Measurements from ENCODE around the gene NFATC3.

NFATC3 gene

GRCh38 chr16:68049449-68049848 lies 35.7 kb upstream of the NFATC3 start:
- TF ChIP-seq CTCF (IDR thresholded peaks at IDR 0.05; ENCODE audit: low read depth, low read length) = no peak
- no peak for DNase-seq (ENCODE audit: extremely low read depth, low read depth)

GRCh38 chr16:68055395-68055794 lies 29.8 kb upstream of the NFATC3 start:
- DNase-seq (ENCODE audit: extremely low read depth, low read depth) = no peak
- no peak for TF ChIP-seq CTCF (IDR thresholded peaks at IDR 0.05; ENCODE audit: low read depth, low read length)

GRCh38 chr16:68059804-68060203 lies 25.4 kb upstream of the NFATC3 start:
- no peak for TF ChIP-seq CTCF (IDR thresholded peaks at IDR 0.05; ENCODE audit: low read depth, low read length)
- no peak for DNase-seq (ENCODE audit: extremely low read depth, low read depth)

GRCh38 chr16:68061396-68061795 lies 23.8 kb upstream of the NFATC3 start:
- DNase-seq (ENCODE audit: extremely low read depth, low read depth) = no peak
- TF ChIP-seq CTCF (IDR thresholded peaks at IDR 0.05; ENCODE audit: low read depth, low read length) = no peak

- DNase-seq (ENCODE audit: extremely low read depth, low read depth) = no peak
- TF ChIP-seq CTCF (IDR thresholded peaks at IDR 0.05; ENCODE audit: low read depth, low read length) = no peak
These were observed 22.2 kb upstream of the NFATC3 start for GRCh38 chr16:68062910-68063393.

DNA sequence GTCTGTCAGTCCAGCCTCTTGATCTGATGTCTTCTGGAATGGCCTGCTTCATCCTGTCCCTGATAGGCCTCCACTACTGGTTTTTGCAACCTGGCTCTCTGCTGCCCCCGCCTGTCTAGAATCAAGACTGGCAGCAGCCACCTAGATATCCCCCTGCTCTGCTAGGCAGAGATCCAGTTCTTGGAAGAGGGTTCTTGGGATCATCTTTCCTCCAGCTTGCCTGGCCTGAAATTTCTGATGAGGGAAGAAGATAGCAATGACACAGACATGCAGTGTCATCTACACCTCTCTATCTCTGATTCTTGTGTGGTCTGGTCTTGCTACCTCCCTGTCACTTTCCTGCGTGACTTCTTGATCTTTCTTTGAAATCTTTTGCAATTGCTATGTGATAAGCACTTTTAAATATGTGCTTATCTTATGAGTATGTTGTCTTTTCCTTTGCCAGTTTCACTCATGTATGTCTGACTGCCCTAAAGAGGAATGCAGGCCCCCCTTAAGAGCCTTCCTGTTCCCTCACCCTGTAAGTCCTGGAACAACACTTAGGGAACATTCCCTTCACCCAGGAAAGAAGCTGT lies 20.3 kb upstream of the NFATC3 start:
- peak; percentile 86 for TF ChIP-seq CTCF (IDR thresholded peaks at IDR 0.05; ENCODE audit: low read depth, low read length)

DNA sequence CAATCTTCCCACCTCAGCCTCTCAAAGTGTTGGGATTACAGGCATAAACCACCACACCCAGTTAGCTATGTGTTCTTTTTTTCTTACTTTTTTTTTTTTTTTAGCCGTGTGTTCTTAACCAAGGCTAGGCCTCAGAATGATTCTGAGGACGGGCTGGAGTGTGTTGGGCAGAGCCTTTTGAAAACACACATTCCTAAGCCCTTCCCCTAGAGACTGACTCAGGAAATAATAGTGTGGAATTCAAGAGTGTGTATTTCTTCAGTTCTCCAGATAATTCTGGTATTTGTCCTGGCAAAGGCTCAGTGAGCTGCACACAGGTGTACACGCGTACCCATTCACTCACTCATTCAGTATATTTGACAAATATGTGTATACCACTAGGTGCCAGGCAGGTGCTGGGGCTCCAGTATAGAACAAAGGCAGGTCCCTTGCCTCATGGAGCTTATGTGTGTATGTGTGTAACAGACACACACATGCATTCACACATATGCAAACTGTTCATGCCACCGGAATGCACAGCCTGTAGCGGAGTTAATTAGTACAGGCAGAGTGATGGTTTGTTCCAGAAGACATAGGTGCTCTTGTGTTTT lies 19.4 kb upstream of the NFATC3 start:
- TF ChIP-seq CTCF (IDR thresholded peaks at IDR 0.05; ENCODE audit: low read depth, low read length) = no peak
- DNase-seq (ENCODE audit: extremely low read depth, low read depth) = no peak

More for the DNA sequence above, 20.3 kb upstream of the NFATC3 start:
- DNase-seq (ENCODE audit: extremely low read depth, low read depth) = no peak

All from AG09319 (cell line).